IPS-NIHi7 (cell line): ENCODE results near the gene BDP1.
A peak's percentile ranks its signal among the peaks of the same experiment; 100 is the strongest.
"Not testable (repeated sequence)": the region's sequence is repeated elsewhere in the genome, so short reads cannot be mapped to it uniquely, and the experiment has no call there.

Experiments
- DNase-seq: peaks from one replicate; pipeline ENCODE4 v3.0.0; 2012; ENCODE audit warnings: mixed read lengths; ENCODE audit errors: extremely low spot score

BDP1 gene

GRCh38 chr5:71455427-71456361, at the start of gene BDP1:
TSS of gene BDP1 (plus strand) at chr5:71455651. CDS start at chr5:71455878, 227 bp downstream.
- peak; percentile 93 for DNase-seq

- DNase-seq: not testable (repeated sequence)
Measured at GRCh38 chr5:71410088-71410487, 45.4 kb upstream of the BDP1 start.

GRCh38 chr5:71415626-71416025, 39.8 kb upstream of the BDP1 start:
- DNase-seq: not testable (repeated sequence)

- not testable (repeated sequence) for DNase-seq
Measured at GRCh38 chr5:71418026-71418425, 37.4 kb upstream of the BDP1 start.

GRCh38 chr5:71421278-71421677, 34.2 kb upstream of the BDP1 start:
- not testable (repeated sequence) for DNase-seq

- DNase-seq: not testable (repeated sequence)
Measured at GRCh38 chr5:71423896-71424295, 31.6 kb upstream of the BDP1 start.

GRCh38 chr5:71426686-71427474, 28.6 kb upstream of the BDP1 start:
- not testable (repeated sequence) for DNase-seq

GRCh38 chr5:71432410-71432809, 23.0 kb upstream of the BDP1 start:
- not testable (repeated sequence) for DNase-seq

- not testable (repeated sequence) for DNase-seq
Measured at GRCh38 chr5:71434825-71435224, 20.6 kb upstream of the BDP1 start.

GRCh38 chr5:71441564-71441963, 13.9 kb upstream of the BDP1 start:
- DNase-seq: not testable (repeated sequence)

- DNase-seq: not testable (repeated sequence)
Measured at GRCh38 chr5:71443891-71444290, 11.6 kb upstream of the BDP1 start.

- DNase-seq: not testable (repeated sequence)
Measured at GRCh38 chr5:71445015-71445414, 10.4 kb upstream of the BDP1 start.

GRCh38 chr5:71445523-71446152, 9.8 kb upstream of the BDP1 start:
- DNase-seq: not testable (repeated sequence)

GRCh38 chr5:71446540-71447216, 8.8 kb upstream of the BDP1 start:
- not testable (repeated sequence) for DNase-seq

GRCh38 chr5:71447218-71447808, 8.1 kb upstream of the BDP1 start:
- DNase-seq: not testable (repeated sequence)

- no peak for DNase-seq
Measured at GRCh38 chr5:71452876-71453275, 2.6 kb upstream of the BDP1 start.

GRCh38 chr5:71454913-71455312, 538 bp upstream of the BDP1 start:
- no peak for DNase-seq

- no peak for DNase-seq
Measured at GRCh38 chr5:71456362-71456743, 902 bp downstream of the BDP1 start.

GRCh38 chr5:71457106-71457505, 1.7 kb downstream of the BDP1 start:
- no peak for DNase-seq

GRCh38 chr5:71460693-71461092, 5.2 kb downstream of the BDP1 start:
- no peak for DNase-seq

- DNase-seq: no peak
Measured at GRCh38 chr5:71461360-71461759, 5.9 kb downstream of the BDP1 start.
